Activated CD4-positive, alpha-beta memory T cell treated with anti-CD3 and anti-CD28 coated beads, Interleukin-2, amount 10 ng/mL, durations not matched to agents 7 days and 5 days (primary cell): ENCODE results near the gene ILKAP. TPM values are rescaled to one million over a fixed set of nuclear protein-coding genes. Genes with fewer than 3 reads are reported as not detected.

Experiments
- CTCF ChIA-PET: fragments of 350-600 bp; sonication (Branson Sonifier 250); formaldehyde crosslinking; loops from one replicate; lab custom pipeline; 2021; ENCODE audit warnings: antibody characterized with exemption, inconsistent platforms; lab: Charles Lee
- POLR2A ChIA-PET: fragments of 350-600 bp; sonication (Branson Sonifier 250); formaldehyde crosslinking; loops from one replicate; lab custom pipeline; 2021; ENCODE audit warnings: antibody characterized with exemption; lab: Charles Lee
- DNase-seq: peaks from one replicate; pipeline ENCODE4 v3.0.0-alpha.2; 2020
- H3K27ac Mint-ChIP-seq: one replicate; pipeline ENCODE4 v1.8.0; 2021; ENCODE audit warnings: mild to moderate bottlenecking, mixed read lengths
- H3K27me3 Mint-ChIP-seq: one replicate; pipeline ENCODE4 v1.8.0; 2021; ENCODE audit warnings: mixed read lengths
- H3K36me3 Mint-ChIP-seq: one replicate; pipeline ENCODE4 v1.8.0; 2021; ENCODE audit warnings: low read depth, mixed read lengths
- H3K4me1 Mint-ChIP-seq: one replicate; pipeline ENCODE4 v1.8.0; 2021; ENCODE audit warnings: mixed read lengths
- H3K4me3 Mint-ChIP-seq: one replicate; pipeline ENCODE4 v1.8.0; 2021; ENCODE audit warnings: mild to moderate bottlenecking, mixed read lengths
- H3K9me3 Mint-ChIP-seq: one replicate; pipeline ENCODE4 v1.8.0; 2021; ENCODE audit warnings: mixed read lengths
- total RNA-seq, 2 experiments: library from RNA; stranded (reverse); gene quantifications; one replicate each; pipeline ENCODE4 v1.2.3, GENCODE V29; 2021

Gene ILKAP
- total RNA-seq, 2 experiments from 2014 or later, result 50.8 to 54.3 TPM

DNA sequence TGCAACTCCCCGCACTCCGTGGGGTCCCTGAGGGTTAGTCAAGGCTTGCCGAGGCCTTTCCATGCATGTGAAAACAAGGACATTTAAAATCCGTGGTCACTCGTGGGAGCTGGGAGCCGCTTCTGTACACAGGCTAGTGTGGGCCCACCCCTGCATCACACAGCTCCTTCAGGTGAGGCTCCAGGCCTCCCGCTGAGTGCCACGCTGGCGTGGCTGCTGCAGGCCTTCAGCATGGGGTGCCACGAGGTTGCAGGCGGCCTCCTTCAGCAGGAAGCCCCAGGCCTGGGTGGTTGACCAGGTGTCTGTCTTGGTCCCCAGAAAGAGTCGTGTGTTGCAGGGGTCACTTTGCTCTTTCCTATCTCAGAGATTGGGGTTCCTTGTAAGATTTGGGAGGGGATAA lies 58.4 kb downstream of the ILKAP start:
- CTCF ChIA-PET, result no interaction called here
- no peak for DNase-seq
- H3K4me1 Mint-ChIP-seq, result peaks cover 2% of the 10 kb centered on the region

DNA sequence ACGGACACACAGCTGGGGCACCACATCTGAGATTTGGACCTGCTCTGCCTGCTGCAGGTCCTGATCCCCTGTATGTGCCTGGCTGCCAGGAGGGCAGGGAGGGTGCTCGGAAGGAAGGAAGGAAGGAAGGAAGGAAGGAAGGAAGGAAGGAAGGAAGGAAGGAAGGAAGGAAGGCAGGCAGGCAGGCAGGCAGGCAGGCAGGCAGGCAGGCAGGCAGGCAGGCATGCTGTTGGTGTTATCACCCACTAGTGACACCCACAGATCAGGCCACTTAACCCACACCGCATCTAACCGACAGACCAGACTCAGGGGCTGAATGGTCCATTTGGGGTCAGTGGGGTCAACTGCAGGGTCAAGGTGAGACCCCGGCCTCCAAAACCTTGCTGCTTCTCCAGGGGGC lies 59.2 kb downstream of the ILKAP start:
- Mint-ChIP-seq H3K27me3 (no peaks in the 10 kb centered on the region), H3K4me3 (no peak overlapping the region), H3K27ac (no peak overlapping the region), H3K9me3 (no peaks in the 10 kb centered on the region), H3K36me3 (no peaks in the 10 kb centered on the region), H3K4me1 (peaks cover 2% of the 10 kb centered on the region)
- no peak for DNase-seq
- ChIA-PET POLR2A (no interaction called here), CTCF (interaction anchor here (1.1 kb wide), 1 partner anchor 10 kb away, joined by 3 read pairs; no protein-coding TSS in a partner anchor)

More for the DNA sequence above, 58.4 kb downstream of the ILKAP start:
- H3K27me3 Mint-ChIP-seq, result no peaks in the 10 kb centered on the region
- no peak overlapping the region for H3K27ac Mint-ChIP-seq
- no peaks in the 10 kb centered on the region for H3K9me3 Mint-ChIP-seq
- no peaks in the 10 kb centered on the region for H3K36me3 Mint-ChIP-seq
- POLR2A ChIA-PET, result no interaction called here
- no peak overlapping the region for H3K4me3 Mint-ChIP-seq

DNA sequence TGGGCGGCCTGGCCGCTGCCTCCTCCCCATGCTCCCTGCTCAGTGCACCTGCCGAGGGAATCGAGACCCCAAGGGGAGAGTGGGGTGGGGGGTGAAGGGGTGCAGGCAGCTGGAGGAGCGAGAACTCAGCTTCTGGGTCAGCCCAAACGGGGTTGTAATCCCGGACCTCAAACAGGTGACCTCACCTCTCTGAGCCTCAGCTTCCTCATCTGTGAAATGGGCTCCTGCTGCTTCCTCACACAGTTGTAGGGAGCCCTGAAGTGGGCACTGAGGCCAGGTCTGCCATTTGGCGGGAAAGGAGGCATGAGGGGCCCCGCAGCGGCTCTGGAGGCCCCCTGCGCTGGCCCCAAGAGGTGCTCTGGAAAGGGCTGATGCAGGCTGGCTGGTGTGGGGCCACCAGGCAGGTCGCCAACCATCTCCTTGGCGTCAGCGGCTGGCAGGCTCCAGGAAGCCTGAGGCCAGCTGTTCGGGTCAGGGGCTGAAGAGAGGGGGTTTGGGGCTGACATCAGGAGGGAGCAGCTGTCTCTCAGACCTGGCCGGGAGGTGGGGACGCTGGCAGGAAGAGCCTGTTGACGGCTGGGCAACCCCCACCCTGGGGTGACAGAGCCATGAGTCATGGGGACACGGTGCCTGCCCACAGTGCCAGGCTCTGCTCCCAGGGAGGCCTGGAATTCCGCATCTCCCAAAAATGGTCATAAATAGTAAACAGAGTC lies 60.1 kb downstream of the ILKAP start:
- ChIA-PET CTCF (interaction anchor here (1.1 kb wide), 1 partner anchor 11 kb away, joined by 3 read pairs; no protein-coding TSS in a partner anchor), POLR2A (no interaction called here)
- Mint-ChIP-seq H3K4me1 (peaks cover 2% of the 10 kb centered on the region), H3K27me3 (no peaks in the 10 kb centered on the region), H3K9me3 (no peaks in the 10 kb centered on the region), H3K4me3 (no peak overlapping the region), H3K36me3 (no peaks in the 10 kb centered on the region), H3K27ac (no peak overlapping the region)
- no peak for DNase-seq

- no peak overlapping the region for H3K27ac Mint-ChIP-seq
- no peak overlapping the region for H3K4me3 Mint-ChIP-seq
- no peaks in the 10 kb centered on the region for H3K27me3 Mint-ChIP-seq
- no peak for DNase-seq
- no peaks in the 10 kb centered on the region for H3K36me3 Mint-ChIP-seq
- ChIA-PET CTCF (interaction anchor here (1.4 kb wide), 1 partner anchor 284 kb away, joined by 3 read pairs; no protein-coding TSS in a partner anchor), POLR2A (no interaction called here)
- peaks cover 2% of the 10 kb centered on the region for H3K4me1 Mint-ChIP-seq
- no peaks in the 10 kb centered on the region for H3K9me3 Mint-ChIP-seq
Measured at GRCh38 chr2:238142382-238143205, 60.9 kb downstream of the ILKAP start.

DNA sequence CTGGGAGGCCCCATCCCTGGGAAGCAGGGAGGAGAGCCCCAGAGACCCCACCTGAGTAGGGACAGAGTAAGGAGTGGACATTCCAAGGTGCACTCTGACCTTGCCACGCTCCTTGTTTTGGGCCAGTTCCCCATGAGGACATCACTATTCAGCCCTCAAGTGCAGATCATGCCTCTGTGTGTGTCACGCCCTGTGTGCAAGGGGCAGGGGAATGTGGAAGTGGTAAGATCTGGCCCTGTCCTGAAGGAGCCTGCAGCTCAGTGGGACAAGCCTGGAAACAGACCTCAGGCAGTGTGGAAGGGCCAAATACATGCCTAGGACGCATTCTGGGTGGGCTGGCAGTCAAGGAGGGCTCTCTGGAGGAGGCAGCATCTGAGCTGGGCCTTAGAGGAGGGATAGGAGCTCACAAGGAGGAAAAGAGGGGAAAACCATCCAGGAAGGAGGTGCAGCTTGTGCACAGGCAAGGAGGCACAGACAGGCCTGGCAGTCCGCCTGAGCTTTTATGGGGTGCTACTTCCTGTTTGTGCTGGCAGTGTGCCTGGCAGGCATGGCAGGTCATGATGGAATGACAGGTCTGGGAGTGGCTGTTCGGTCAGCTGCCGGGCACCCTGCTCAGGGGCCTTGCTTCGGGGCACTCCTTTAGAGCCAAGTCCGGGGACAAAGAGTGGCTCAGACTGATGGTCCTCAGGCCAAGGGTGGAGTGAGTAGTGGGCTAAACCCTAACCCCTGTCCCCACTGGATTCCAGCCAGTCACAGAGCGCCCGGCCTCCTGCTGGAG lies 61.8 kb downstream of the ILKAP start:
- Mint-ChIP-seq H3K4me3 (no peak overlapping the region), H3K27me3 (no peaks in the 10 kb centered on the region), H3K9me3 (no peaks in the 10 kb centered on the region), H3K4me1 (peaks cover 2% of the 10 kb centered on the region), H3K36me3 (no peaks in the 10 kb centered on the region), H3K27ac (no peak overlapping the region)
- ChIA-PET CTCF (interaction anchor here (0.6 to 1.4 kb wide), 2 partner anchors 69 to 283 kb away, joined by 3 read pairs; no protein-coding TSS in a partner anchor), POLR2A (no interaction called here)
- DNase-seq, result no peak

- Mint-ChIP-seq H3K9me3 (no peaks in the 10 kb centered on the region), H3K4me1 (peaks cover 2% of the 10 kb centered on the region), H3K27me3 (no peaks in the 10 kb centered on the region), H3K4me3 (no peak overlapping the region), H3K27ac (no peak overlapping the region), H3K36me3 (no peaks in the 10 kb centered on the region)
- CTCF ChIA-PET, result interaction anchor here (1.4 kb wide), 1 partner anchor 282 kb away, joined by 3 read pairs; no protein-coding TSS in a partner anchor
- DNase-seq, result no peak
- POLR2A ChIA-PET, result no interaction called here
Measured at GRCh38 chr2:238140721-238141540, 62.6 kb downstream of the ILKAP start.

DNA sequence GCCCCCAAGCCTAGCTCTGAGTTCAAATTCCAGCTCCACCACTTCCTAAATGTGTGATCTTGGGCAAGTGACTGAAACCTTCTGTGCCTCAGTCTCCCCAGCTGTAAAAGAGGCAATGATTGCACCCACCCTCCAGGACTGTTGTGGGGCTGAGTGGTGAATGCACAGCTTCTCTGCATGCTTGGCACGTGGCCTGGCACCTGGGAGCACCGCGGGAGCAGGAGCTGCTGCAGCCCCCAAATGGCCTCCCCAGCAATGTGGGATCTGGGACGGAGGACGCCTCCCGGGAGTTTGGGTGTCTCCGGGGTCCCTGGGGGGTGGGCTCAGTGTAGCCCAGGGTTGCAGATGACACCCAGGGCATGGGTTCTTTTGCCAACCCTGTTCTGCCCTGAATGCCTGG lies 63.5 kb downstream of the ILKAP start:
- ChIA-PET CTCF (interaction anchor here (1.2 to 1.3 kb wide), 2 partner anchors 123 to 283 kb away, joined by 3 to 9 read pairs; no protein-coding TSS in a partner anchor), POLR2A (no interaction called here)
- Mint-ChIP-seq H3K36me3 (no peaks in the 10 kb centered on the region), H3K4me3 (no peak overlapping the region), H3K27ac (no peak overlapping the region), H3K4me1 (peaks cover 2% of the 10 kb centered on the region), H3K27me3 (no peaks in the 10 kb centered on the region), H3K9me3 (no peaks in the 10 kb centered on the region)
- no peak for DNase-seq

DNA sequence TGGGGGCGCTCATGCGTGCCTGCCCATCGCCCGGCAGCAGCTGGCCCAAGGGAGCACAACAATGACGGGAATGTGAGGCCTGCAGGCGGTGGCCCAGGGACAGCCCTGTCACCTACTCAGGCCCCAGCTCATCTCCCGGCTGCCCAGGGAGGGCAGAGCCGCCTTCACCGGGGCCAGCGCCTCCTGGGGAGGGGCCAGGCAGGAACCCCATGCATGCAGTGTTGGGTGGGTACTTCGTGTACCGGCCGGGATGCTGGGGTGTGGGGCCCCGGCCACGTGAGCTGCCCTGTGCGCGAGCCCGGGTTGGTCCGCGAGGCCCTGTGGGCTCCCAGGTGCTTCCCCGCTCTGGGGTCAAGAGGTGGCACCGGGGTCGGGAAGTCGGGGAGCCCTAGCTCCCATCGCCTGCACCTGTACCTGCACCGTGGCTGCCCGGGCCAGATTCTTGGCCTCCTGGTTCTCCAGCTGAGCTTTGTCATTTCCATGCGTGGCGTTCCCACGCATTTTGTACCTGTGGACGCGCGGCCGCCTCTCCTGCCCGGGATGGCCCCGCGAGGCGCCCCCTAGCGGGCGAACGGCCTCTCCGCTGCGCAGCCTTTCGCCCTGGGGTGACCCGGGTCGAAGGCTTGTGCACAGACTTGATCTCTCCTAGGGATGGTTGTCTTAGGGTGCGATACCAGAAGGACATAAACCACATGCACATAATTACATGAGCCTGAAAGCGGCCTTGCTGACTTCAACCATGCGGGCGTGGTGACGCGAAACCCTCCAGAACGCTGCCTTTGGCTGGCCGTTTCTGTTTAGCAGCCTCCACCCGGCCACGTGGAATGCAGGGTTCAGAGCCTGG lies 64.1 kb downstream of the ILKAP start:
- H3K4me3 Mint-ChIP-seq, result no peak overlapping the region
- no peaks in the 10 kb centered on the region for H3K36me3 Mint-ChIP-seq
- no peaks in the 10 kb centered on the region for H3K9me3 Mint-ChIP-seq
- POLR2A ChIA-PET, result no interaction called here
- peak; percentile 36 for DNase-seq
- H3K27me3 Mint-ChIP-seq, result no peaks in the 10 kb centered on the region
- H3K4me1 Mint-ChIP-seq, result peaks cover 2% of the 10 kb centered on the region
- no peak overlapping the region for H3K27ac Mint-ChIP-seq
- CTCF ChIA-PET, result interaction anchor here (0.7 to 1.3 kb wide), 4 partner anchors 124 to 282 kb away, joined by 3 to 9 read pairs (median 4); no protein-coding TSS in a partner anchor

- no peaks in the 10 kb centered on the region for H3K36me3 Mint-ChIP-seq
- no peak within 1 kb of the TSS for H3K4me3 Mint-ChIP-seq
- H3K4me1 Mint-ChIP-seq, result peaks cover 2% of the 10 kb centered on the region
- no peak within 1 kb of the TSS for H3K27ac Mint-ChIP-seq
- ChIA-PET POLR2A (no interaction called here), CTCF (interaction anchor here (0.7 to 1.3 kb wide), 4 partner anchors 13 to 281 kb away, joined by 3 to 9 read pairs (median 4); no protein-coding TSS in a partner anchor)
- H3K27me3 Mint-ChIP-seq, result no peaks in the 10 kb centered on the region
- no peaks in the 10 kb centered on the region for H3K9me3 Mint-ChIP-seq
- DNase-seq, result no peak
Measured at GRCh38 chr2:238138331-238139195, 64.9 kb downstream of the ILKAP start, which contains the start of gene KLHL30. TSS of gene KLHL30 (plus strand) at chr2:238138668. CDS start at chr2:238140755, 2,087 bp downstream.

DNA sequence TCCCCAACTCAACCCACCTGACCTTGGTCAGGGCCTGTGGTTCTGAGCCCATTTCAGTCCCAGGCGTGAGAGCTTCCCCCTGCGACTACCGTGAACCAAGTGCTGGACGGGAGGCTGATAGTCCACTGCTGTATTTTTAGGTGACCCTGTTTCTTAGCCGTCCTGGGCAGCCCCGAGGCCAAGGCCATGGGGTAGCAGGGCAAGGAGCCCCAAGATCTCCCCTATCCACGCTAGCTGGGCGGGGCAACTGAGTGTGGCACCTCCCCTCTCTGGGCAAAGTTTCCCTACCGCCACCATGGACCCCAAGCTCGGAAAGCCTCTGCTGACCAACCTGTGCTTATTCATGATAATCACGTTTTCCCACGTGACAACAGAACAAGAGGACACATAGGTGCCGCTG lies 65.6 kb downstream of the ILKAP start:
- Mint-ChIP-seq H3K9me3 (no peaks in the 10 kb centered on the region), H3K27me3 (no peaks in the 10 kb centered on the region), H3K27ac (no peak overlapping the region), H3K4me3 (no peak overlapping the region), H3K4me1 (peaks cover 2% of the 10 kb centered on the region), H3K36me3 (no peaks in the 10 kb centered on the region)
- no peak for DNase-seq
- ChIA-PET CTCF (interaction anchor here (0.8 kb wide), 1 partner anchor 14 kb away, joined by 4 read pairs; no protein-coding TSS in a partner anchor), POLR2A (no interaction called here)
